NCI-H226 (cell line): Measurements from ENCODE around the gene CAMSAP1.
"Not testable (repeated sequence)": the region's sequence is repeated elsewhere in the genome, so short reads cannot be mapped to it uniquely, and the experiment has no call there.

Experiments
- DNase-seq: peaks from one replicate; pipeline ENCODE4 v3.0.0-alpha.2; 2015

CAMSAP1 gene

GRCh38 chr9:135896205-135896604 is 11.1 kb downstream of the CAMSAP1 start:
- no peak for DNase-seq

- DNase-seq: peak; percentile 13
Measured at GRCh38 chr9:135895202-135895848, 12.0 kb downstream of the CAMSAP1 start.

- no peak for DNase-seq
Measured at GRCh38 chr9:135893104-135893503, 14.2 kb downstream of the CAMSAP1 start.

- DNase-seq: not testable (repeated sequence)
Measured at GRCh38 chr9:135892327-135892726, 15.0 kb downstream of the CAMSAP1 start.

GRCh38 chr9:135891027-135891631 is 16.2 kb downstream of the CAMSAP1 start:
- no peak for DNase-seq

- DNase-seq: no peak
Measured at GRCh38 chr9:135890190-135891026, 16.9 kb downstream of the CAMSAP1 start.

GRCh38 chr9:135889564-135890189 is 17.7 kb downstream of the CAMSAP1 start:
- no peak for DNase-seq

- DNase-seq: no peak
Measured at GRCh38 chr9:135888766-135889394, 18.5 kb downstream of the CAMSAP1 start.

GRCh38 chr9:135888126-135888765 is 19.1 kb downstream of the CAMSAP1 start:
- no peak for DNase-seq

- no peak for DNase-seq
Measured at GRCh38 chr9:135887585-135888050, 19.7 kb downstream of the CAMSAP1 start.

GRCh38 chr9:135887021-135887507 is 20.3 kb downstream of the CAMSAP1 start:
- no peak for DNase-seq

GRCh38 chr9:135886147-135886981 is 21.0 kb downstream of the CAMSAP1 start:
- no peak for DNase-seq

GRCh38 chr9:135885100-135885853 is 22.1 kb downstream of the CAMSAP1 start:
- peak; percentile 37 for DNase-seq

- no peak for DNase-seq
Measured at GRCh38 chr9:135884328-135885035, 22.9 kb downstream of the CAMSAP1 start.

- DNase-seq: no peak
Measured at GRCh38 chr9:135883410-135884089, 23.8 kb downstream of the CAMSAP1 start.

- DNase-seq: no peak
Measured at GRCh38 chr9:135882011-135882410, 25.3 kb downstream of the CAMSAP1 start.

- DNase-seq: no peak
Measured at GRCh38 chr9:135880438-135880837, 26.9 kb downstream of the CAMSAP1 start.

- no peak for DNase-seq
Measured at GRCh38 chr9:135879619-135880018, 27.7 kb downstream of the CAMSAP1 start.

GRCh38 chr9:135879237-135879601 is 28.1 kb downstream of the CAMSAP1 start:
- no peak for DNase-seq
